Activated T-helper 9 cell treated with anti-CD3 and anti-CD28 coated beads, Interleukin-2, amount 50 U/mL, for 16 hours (primary cell): Measurements from ENCODE around the gene CRYBG1.

Source experiments
- DNase-seq: peaks from one replicate; pipeline ENCODE4 v3.0.0-alpha.2; 2020; ENCODE audit warnings: low read depth

The CRYBG1 gene

GRCh38 chr6:106458021-106458986, 97.8 kb downstream of the CRYBG1 start:
- DNase-seq = no peak

GRCh38 chr6:106460481-106460880, 100.0 kb downstream of the CRYBG1 start:
- no peak for DNase-seq

GRCh38 chr6:106461084-106461483, 100.6 kb downstream of the CRYBG1 start:
- no peak for DNase-seq

GRCh38 chr6:106462923-106463557, 102.5 kb downstream of the CRYBG1 start:
- DNase-seq = no peak

- DNase-seq = no peak
Measured at GRCh38 chr6:106466211-106466610, 105.7 kb downstream of the CRYBG1 start.

GRCh38 chr6:106468935-106469334, 108.4 kb downstream of the CRYBG1 start:
- DNase-seq = no peak

GRCh38 chr6:106469882-106470281, 109.4 kb downstream of the CRYBG1 start:
- DNase-seq = no peak

GRCh38 chr6:106470316-106470715, 109.8 kb downstream of the CRYBG1 start:
- DNase-seq = no peak

GRCh38 chr6:106470811-106471210, 110.3 kb downstream of the CRYBG1 start:
- DNase-seq = no peak

GRCh38 chr6:106473812-106474211, 113.3 kb downstream of the CRYBG1 start:
- no peak for DNase-seq

GRCh38 chr6:106474466-106474865, 113.9 kb downstream of the CRYBG1 start:
- DNase-seq = no peak

- no peak for DNase-seq
Measured at GRCh38 chr6:106475284-106475683, 114.8 kb downstream of the CRYBG1 start.

- no peak for DNase-seq
Measured at GRCh38 chr6:106476331-106477105, 116.0 kb downstream of the CRYBG1 start.

GRCh38 chr6:106477146-106477545, 116.6 kb downstream of the CRYBG1 start:
- no peak for DNase-seq

- no peak for DNase-seq
Measured at GRCh38 chr6:106477790-106478189, 117.3 kb downstream of the CRYBG1 start.

- DNase-seq = no peak
Measured at GRCh38 chr6:106486236-106486635, 125.7 kb downstream of the CRYBG1 start.

- DNase-seq = no peak
Measured at GRCh38 chr6:106488494-106489370, 128.2 kb downstream of the CRYBG1 start.

GRCh38 chr6:106490030-106490429, 129.5 kb downstream of the CRYBG1 start:
- no peak for DNase-seq

GRCh38 chr6:106490436-106490835, 129.9 kb downstream of the CRYBG1 start:
- no peak for DNase-seq

GRCh38 chr6:106490974-106491373, 130.5 kb downstream of the CRYBG1 start:
- DNase-seq = no peak

- DNase-seq = no peak
Measured at GRCh38 chr6:106495014-106495413, 134.5 kb downstream of the CRYBG1 start.

GRCh38 chr6:106496823-106497222, 136.3 kb downstream of the CRYBG1 start:
- DNase-seq = no peak
